ENCODE results near the gene LRIG1.
A peak's percentile ranks its signal among the peaks of the same experiment; 100 is the strongest.

Gene LRIG1

DNA sequence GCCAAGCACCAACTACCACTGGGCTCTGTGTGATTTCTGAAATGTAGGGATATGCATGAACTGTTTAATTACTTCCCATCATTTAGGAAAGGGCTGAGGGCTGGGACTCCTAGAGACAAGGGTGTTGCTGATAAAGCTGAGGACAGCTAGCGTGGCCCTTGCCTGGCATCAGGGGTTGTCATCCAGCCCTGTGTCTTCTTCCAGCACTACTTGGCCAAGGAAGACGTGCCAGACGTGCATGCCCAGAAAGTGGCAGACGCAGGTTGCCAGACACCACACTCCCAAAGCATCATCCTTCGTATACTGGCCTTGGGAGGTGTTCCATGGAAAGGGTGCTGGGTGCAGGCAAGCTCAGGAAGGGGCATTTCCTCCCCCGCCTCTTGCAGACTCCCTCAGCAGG, 64.8 kb downstream of the LRIG1 start:
- TF ChIP-seq, protein P1, sequence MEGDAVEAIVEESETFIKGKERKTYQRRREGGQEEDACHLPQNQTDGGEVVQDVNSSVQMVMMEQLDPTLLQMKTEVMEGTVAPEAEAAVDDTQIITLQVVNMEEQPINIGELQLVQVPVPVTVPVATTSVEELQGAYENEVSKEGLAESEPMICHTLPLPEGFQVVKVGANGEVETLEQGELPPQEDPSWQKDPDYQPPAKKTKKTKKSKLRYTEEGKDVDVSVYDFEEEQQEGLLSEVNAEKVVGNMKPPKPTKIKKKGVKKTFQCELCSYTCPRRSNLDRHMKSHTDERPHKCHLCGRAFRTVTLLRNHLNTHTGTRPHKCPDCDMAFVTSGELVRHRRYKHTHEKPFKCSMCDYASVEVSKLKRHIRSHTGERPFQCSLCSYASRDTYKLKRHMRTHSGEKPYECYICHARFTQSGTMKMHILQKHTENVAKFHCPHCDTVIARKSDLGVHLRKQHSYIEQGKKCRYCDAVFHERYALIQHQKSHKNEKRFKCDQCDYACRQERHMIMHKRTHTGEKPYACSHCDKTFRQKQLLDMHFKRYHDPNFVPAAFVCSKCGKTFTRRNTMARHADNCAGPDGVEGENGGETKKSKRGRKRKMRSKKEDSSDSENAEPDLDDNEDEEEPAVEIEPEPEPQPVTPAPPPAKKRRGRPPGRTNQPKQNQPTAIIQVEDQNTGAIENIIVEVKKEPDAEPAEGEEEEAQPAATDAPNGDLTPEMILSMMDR (conservative IDR thresholded peaks at IDR 0.05; ENCODE audit: low read length), result no peak
- no peak overlapping the region for H3K4me3 ChIP-seq (ENCODE audit: low read length)
- DNase-seq (ENCODE audit: low read depth), result no peak

DNA sequence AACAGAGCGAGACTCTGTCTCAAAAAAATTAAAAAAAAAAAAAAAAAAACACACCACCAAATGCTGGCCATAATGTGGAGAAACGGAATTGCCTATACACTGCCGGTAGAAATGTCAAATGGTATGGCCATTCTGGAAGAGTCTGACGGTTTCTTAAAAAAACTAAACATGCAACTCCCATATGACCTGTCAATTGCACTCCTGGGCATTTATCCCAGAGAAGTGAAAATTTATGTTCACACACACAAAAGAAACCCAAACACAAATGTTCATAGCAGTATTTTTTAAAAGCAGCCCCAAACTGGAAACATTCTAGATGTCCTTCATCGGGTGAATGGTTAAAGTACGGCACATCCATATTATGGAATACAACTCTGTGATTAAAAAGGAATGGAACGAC, 66.1 kb downstream of the LRIG1 start:
- no peak overlapping the region for H3K4me3 ChIP-seq (ENCODE audit: low read length)
- TF ChIP-seq, protein P1 (conservative IDR thresholded peaks at IDR 0.05; ENCODE audit: low read length), result no peak
- DNase-seq (ENCODE audit: low read depth), result no peak

DNA sequence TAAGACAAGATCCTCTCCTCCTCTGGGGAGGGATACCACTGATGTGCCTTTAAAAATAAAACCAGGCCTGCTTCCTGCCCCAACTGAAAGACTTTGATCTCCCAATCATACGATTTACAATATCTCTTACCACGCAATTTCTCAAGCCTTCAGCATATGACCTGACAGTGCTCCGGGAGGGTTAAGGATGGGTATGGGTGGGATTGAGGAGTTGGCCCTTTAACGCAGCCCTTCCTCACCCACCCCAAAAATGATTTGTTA, 67.4 kb downstream of the LRIG1 start:
- no peak overlapping the region for H3K4me3 ChIP-seq (ENCODE audit: low read length)
- no peak for DNase-seq (ENCODE audit: low read depth)
- TF ChIP-seq, protein P1 (conservative IDR thresholded peaks at IDR 0.05; ENCODE audit: low read length), result no peak

DNA sequence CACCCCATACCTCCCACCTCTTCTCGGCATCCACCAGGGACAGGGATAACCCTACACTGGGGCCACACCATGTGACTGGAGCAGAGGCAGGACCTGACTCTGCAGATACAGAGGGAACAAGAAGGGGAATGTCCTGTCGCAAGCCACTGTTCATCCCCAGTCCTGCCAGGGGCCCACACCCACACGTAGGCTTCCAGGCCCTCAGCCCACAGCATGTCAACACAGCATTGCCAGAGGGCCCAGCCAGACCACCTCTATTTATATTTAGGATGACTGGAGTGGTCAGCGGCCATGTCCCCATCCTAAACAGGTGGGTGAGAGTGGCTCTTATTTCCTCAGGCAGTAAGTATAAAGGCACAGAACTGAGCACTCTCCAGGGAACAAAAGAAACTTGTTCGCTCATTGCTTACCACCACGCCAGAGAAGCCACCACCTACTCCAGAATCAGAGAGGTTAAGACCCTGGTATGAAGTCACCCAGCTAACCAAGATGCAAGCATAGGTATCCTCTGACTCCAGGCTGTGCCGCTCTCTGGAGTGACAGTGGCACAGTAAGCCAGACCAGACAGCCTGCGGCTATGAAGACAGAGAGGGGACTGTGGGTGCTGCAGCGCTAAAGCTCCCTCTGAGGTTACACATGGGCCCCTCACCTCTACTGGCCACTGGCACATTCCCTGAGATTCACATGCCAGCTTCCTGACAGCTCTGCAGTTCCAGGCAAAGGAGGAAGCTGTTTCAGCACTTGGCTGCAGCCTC, 67.9 kb downstream of the LRIG1 start:
- DNase-seq (ENCODE audit: low read depth), result no peak
- TF ChIP-seq, protein P1 (conservative IDR thresholded peaks at IDR 0.05; ENCODE audit: low read length), result no peak
- H3K4me3 ChIP-seq (ENCODE audit: low read length), result no peak overlapping the region

DNA sequence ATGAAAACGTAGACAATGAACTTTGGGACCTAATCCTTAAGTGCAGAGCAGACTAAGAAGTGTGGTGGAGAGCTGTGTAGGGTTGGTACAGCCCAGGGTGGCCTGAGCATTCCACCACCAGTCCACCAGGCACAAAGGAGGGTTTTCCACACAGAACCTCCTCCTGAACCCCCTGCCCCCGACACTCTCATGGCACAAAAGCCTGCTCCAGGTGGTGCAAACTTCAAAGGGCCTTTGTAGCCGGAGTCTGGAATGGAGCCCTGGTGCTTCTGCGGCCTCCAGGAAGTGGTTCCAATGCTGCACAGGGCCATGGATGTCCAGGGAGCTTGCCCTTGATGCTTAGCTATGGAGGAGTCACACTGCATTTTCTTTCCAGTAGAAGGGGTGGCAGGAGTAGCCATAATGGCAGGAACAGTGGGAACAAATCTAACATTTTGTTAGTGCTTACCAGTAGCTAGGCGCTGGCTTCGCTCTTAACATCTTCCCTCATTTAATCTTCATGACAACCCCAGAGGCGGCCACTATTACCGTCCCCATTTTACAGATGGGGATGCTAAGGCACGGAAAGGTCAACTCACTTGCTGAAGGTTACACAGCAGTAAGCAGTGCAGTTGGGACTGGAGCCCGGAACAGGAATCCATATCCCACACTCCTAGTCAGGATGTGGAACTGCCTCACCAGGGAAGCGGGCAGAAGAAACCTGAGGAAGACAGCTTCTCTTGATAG, 68.6 kb downstream of the LRIG1 start:
- H3K4me3 ChIP-seq (ENCODE audit: low read length), result no peak overlapping the region
- no peak for DNase-seq (ENCODE audit: low read depth)
- TF ChIP-seq, protein P1 (conservative IDR thresholded peaks at IDR 0.05; ENCODE audit: low read length), result no peak

DNA sequence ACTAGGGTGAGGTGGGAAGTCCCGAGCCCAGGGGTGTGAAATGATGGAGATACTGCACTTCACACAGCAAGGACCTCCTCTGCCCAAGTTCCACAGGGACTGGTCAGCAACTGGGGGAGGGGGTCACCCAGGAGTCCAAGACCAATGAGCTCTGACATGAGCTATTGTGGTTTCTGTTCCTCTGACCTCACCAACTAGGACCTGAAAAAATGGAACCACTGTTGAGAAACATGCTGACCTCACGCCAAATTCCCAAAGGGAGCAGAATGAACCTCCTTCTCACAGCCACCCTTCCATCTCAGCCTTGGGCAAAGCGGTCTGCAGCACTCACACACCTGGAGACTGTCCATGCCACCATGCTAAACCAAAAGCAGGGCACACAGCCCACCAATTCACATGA, 69.3 kb downstream of the LRIG1 start:
- peak; percentile 88 for DNase-seq (ENCODE audit: low read depth)
- H3K4me3 ChIP-seq (ENCODE audit: low read length), result no peak overlapping the region
- TF ChIP-seq, protein P1 (conservative IDR thresholded peaks at IDR 0.05; ENCODE audit: low read length), result no peak

DNA sequence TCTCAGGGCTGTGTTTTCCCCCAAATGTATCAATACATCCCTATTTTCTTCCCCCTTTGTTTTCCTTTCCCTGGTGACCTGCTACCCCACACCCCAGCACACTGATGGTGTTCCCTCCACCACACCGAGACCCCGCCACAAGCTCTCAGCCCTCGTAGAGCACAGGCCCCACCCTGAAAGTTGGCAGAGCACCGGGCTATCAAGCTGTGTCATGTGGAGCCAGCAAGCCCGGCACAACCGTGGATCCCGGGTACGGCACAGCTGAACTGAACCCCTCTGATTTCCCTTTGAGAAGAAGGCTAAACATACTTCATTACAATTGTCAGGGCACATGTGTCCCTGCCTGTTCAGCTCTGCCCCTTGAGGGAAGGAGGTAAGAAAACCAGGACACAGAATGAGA, 69.9 kb downstream of the LRIG1 start:
- no peak overlapping the region for H3K4me3 ChIP-seq (ENCODE audit: low read length)
- no peak for DNase-seq (ENCODE audit: low read depth)
- TF ChIP-seq, protein P1 (conservative IDR thresholded peaks at IDR 0.05; ENCODE audit: low read length), result no peak
